Esophagus squamous epithelium (tissue), 4 donors: ENCODE measurements around the gene PLEKHA6.

Experiments
- POLR2A ChIP-seq, 4 donors: fragments of 450-650 bp; IDR thresholded peaks; one replicate each; pipeline ENCODE4 v1.6.1; 2017; ENCODE audit warnings: antibody characterized with exemption in 4 of 4, mild to moderate bottlenecking in 4 of 4, moderate library complexity in 3 of 4
- TF ChIP-seq, protein P1 (sequence below), 6 experiments: fragments of 450-650 bp in 4 of 6; fragments of 200-600 bp in 2 of 6; sonication (generic) in 2 of 6; IDR thresholded peaks; one replicate each; pipeline ENCODE4 v1.5.1; 2016 to 2019; ENCODE audit warnings: antibody characterized with exemption in 6 of 6, mild to moderate bottlenecking in 4 of 6, moderate library complexity in 4 of 6

DNA sequence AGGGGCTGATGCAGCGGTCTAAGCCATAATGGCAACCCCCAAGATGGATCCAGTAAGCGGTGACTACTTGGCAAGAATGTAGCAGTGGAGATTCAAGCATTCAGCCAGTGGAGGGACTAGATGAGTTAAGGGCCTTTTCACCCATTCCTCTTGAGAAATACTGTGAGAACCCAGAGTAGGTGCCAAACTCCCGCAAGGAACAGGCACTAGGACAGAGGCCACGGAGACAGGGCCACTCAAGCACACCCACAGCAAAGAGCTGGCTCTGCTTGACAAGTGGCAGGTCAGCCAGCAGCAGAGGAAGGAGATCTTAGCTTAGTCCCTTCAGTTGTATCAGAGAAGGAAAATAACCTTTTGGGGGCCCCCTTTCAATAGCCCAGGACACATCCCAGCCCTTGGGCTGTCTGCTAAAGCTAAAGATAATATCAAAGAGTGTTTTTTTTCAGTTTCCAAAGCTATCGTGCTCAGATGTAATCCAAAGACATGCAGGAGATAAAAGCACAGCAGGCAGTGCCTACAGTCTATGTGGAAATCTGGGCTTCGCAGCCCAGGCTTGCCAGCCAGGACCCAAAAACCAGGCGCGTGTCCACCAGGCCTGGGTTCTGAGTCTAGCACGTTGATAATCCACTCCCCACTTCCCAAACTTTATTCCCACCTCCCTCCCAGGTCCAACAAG lies 83.9 kb downstream of the PLEKHA6 start:
- TF ChIP-seq, protein P1, sequence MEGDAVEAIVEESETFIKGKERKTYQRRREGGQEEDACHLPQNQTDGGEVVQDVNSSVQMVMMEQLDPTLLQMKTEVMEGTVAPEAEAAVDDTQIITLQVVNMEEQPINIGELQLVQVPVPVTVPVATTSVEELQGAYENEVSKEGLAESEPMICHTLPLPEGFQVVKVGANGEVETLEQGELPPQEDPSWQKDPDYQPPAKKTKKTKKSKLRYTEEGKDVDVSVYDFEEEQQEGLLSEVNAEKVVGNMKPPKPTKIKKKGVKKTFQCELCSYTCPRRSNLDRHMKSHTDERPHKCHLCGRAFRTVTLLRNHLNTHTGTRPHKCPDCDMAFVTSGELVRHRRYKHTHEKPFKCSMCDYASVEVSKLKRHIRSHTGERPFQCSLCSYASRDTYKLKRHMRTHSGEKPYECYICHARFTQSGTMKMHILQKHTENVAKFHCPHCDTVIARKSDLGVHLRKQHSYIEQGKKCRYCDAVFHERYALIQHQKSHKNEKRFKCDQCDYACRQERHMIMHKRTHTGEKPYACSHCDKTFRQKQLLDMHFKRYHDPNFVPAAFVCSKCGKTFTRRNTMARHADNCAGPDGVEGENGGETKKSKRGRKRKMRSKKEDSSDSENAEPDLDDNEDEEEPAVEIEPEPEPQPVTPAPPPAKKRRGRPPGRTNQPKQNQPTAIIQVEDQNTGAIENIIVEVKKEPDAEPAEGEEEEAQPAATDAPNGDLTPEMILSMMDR (IDR thresholded peaks at IDR 0.05) = no peak
- TF ChIP-seq POLR2A (IDR thresholded peaks at IDR 0.05) = no peak
